Liver (tissue), 9 donors: ENCODE data around the gene RNF215. TPM values are rescaled to one million over a fixed set of nuclear protein-coding genes. Genes with fewer than 3 reads are reported as not detected.

Source experiments
- DNase-seq: peaks from one replicate; pipeline ENCODE4 v3.0.0-alpha.2; 2017; ENCODE audit warnings: low spot score
- H3K27ac ChIP-seq, 2 donors: one replicate each; pipeline ENCODE4 v1.7.0; 2013; ENCODE audit warnings: inconsistent platforms in 2 of 2, low read length in 2 of 2, control low read depth in 1 of 2, low read depth in 1 of 2, mild to moderate bottlenecking in 1 of 2
- H3K27me3 ChIP-seq, 4 donors: one replicate each; pipeline versions ENCODE4 v1.6.1 to v1.7.0; 2013; ENCODE audit warnings: low read length in 3 of 4, inconsistent platforms in 1 of 4, mild to moderate bottlenecking in 1 of 4, moderate library complexity in 1 of 4; ENCODE audit not compliant: control insufficient read depth in 4 of 4, insufficient read depth in 4 of 4
- H3K36me3 ChIP-seq, 4 donors: one replicate each; pipeline versions ENCODE4 v1.6.1 to v1.7.0; 2013; ENCODE audit warnings: low read length in 3 of 4, mild to moderate bottlenecking in 3 of 4, low read depth in 1 of 4, moderate library complexity in 1 of 4; ENCODE audit not compliant: control insufficient read depth in 4 of 4, insufficient read depth in 3 of 4
- H3K4me1 ChIP-seq, 4 donors: one replicate each; pipeline versions ENCODE4 v1.6.1 to v1.7.0; 2013; ENCODE audit warnings: low read length in 3 of 4, mild to moderate bottlenecking in 3 of 4, moderate library complexity in 1 of 4; ENCODE audit not compliant: control insufficient read depth in 4 of 4, insufficient read depth in 4 of 4
- H3K4me3 ChIP-seq, 3 donors: one replicate each; pipeline versions ENCODE4 v1.6.1 to v1.7.0; 2013; ENCODE audit warnings: low read length in 3 of 3, control low read depth in 1 of 3, low read depth in 1 of 3, mild to moderate bottlenecking in 1 of 3
- H3K9ac ChIP-seq, 2 donors: one replicate each; pipeline ENCODE4 v1.7.0; 2013; ENCODE audit warnings: low read length in 2 of 2, mild to moderate bottlenecking in 2 of 2, moderate library complexity in 2 of 2, control low read depth in 1 of 2, low read depth in 1 of 2
- H3K9me3 ChIP-seq, 4 donors: one replicate each; pipeline versions ENCODE4 v1.6.1 to v1.7.0; 2013; ENCODE audit warnings: low read length in 3 of 4; ENCODE audit not compliant: control insufficient read depth in 4 of 4
- ATF3 ChIP-seq: IDR thresholded peaks from 2 replicates; pipeline ENCODE4 v1.6.1; 2016; ENCODE audit warnings: antibody characterized with exemption
- CTCF ChIP-seq: fragments of 150-350 bp; IDR thresholded peaks from 2 replicates; pipeline ENCODE4 v1.5.1; 2017; ENCODE audit warnings: improper control_type of control experiment, low read depth, low read length; ENCODE audit not compliant: missing input control
- EGR1 ChIP-seq, 2 donors: IDR thresholded peaks; 2 replicates each; pipeline ENCODE4 v1.6.1; 2016 to 2018; ENCODE audit warnings: antibody characterized with exemption in 2 of 2, low read depth in 2 of 2
- FOXA1 ChIP-seq: IDR thresholded peaks from 2 replicates; pipeline ENCODE4 v1.6.1; 2016; ENCODE audit warnings: antibody characterized with exemption
- FOXA2 ChIP-seq: IDR thresholded peaks from 2 replicates; pipeline ENCODE4 v1.6.1; 2016; ENCODE audit warnings: antibody characterized with exemption
- GABPA ChIP-seq, 2 donors: IDR thresholded peaks in 1 of 2; conservative IDR thresholded peaks in 1 of 2; 2 replicates each; pipeline ENCODE4 v1.6.1; 2016; ENCODE audit warnings: antibody characterized with exemption in 2 of 2, mild to moderate bottlenecking in 1 of 2, moderate library complexity in 1 of 2
- HNF4A ChIP-seq, 2 donors: conservative IDR thresholded peaks; 2 replicates each; pipeline ENCODE4 v1.6.1; 2016; ENCODE audit warnings: antibody characterized with exemption in 2 of 2, mild to moderate bottlenecking in 2 of 2
- HNF4G ChIP-seq: IDR thresholded peaks from 2 replicates; pipeline ENCODE4 v1.6.1; 2016; ENCODE audit warnings: antibody characterized with exemption
- JUND ChIP-seq, 2 donors: IDR thresholded peaks; 2 replicates each; pipeline ENCODE4 v1.6.1; 2016; ENCODE audit warnings: antibody characterized with exemption in 2 of 2
- NR2F2 ChIP-seq: IDR thresholded peaks from 2 replicates; pipeline ENCODE4 v1.6.1; 2016; ENCODE audit warnings: antibody characterized with exemption
- RAD21 ChIP-seq, 2 donors: IDR thresholded peaks; 2 replicates each; pipeline ENCODE4 v1.6.1; 2016; ENCODE audit warnings: antibody characterized with exemption in 2 of 2, mild to moderate bottlenecking in 2 of 2
- RXRA ChIP-seq, 2 donors: IDR thresholded peaks; 2 replicates each; pipeline ENCODE4 v1.6.1; 2017 to 2018; ENCODE audit warnings: antibody characterized with exemption in 2 of 2, mild to moderate bottlenecking in 1 of 2
- SP1 ChIP-seq: IDR thresholded peaks from 2 replicates; pipeline ENCODE4 v1.6.1; 2018; ENCODE audit warnings: antibody characterized with exemption, mild to moderate bottlenecking
- TAF1 ChIP-seq: conservative IDR thresholded peaks from 2 replicates; pipeline ENCODE4 v1.6.1; 2016; ENCODE audit warnings: antibody characterized with exemption, mild to moderate bottlenecking
- YY1 ChIP-seq: IDR thresholded peaks from 2 replicates; pipeline ENCODE4 v1.6.1; 2016; ENCODE audit warnings: antibody characterized with exemption, mild to moderate bottlenecking
- WGBS: extraction: QIAGEN DNeasy Blood & Tissue Kit; methylation state at CpG from one replicate; pipeline ENCODE4 v1.1.7; 2013; 5-methylcytosine and 5-hydroxymethylcytosine counted together
- polyA plus RNA-seq, 2 donors: library from polyadenylated mRNA; stranded (reverse) in 1 of 2; unstranded in 1 of 2; fragments of 200-250 nt in 1 of 2; fragments of >200 nt in 1 of 2; fragmentation: Nextera tagmentation in 1 of 2; extraction: Ambion mirVana in 1 of 2; gene quantifications; one replicate each; pipeline versions ENCODE4 v1.2.1 to v1.2.3, GENCODE V29; 2013 to 2015
- total RNA-seq, 2 donors: library from RNA; depleted of rRNA; stranded (reverse); fragments of >200 nt; gene quantifications; one replicate each; pipeline ENCODE4 v1.2.3, GENCODE V29; 2014
- TF ChIP-seq, protein P1 (sequence below): IDR thresholded peaks from 2 replicates; pipeline ENCODE4 v1.6.1; 2016; ENCODE audit warnings: antibody characterized with exemption, mild to moderate bottlenecking
- TF ChIP-seq, protein P2 (sequence below): IDR thresholded peaks from 2 replicates; pipeline ENCODE4 v1.6.1; 2016; ENCODE audit warnings: antibody characterized with exemption
- TF ChIP-seq, protein P3 (sequence below): IDR thresholded peaks from 2 replicates; pipeline ENCODE4 v1.6.1; 2016; ENCODE audit warnings: antibody characterized with exemption
- donor health status: healthy.
- donor health status: healthy.
- donor health status: healthy.
- donor health status: healthy.
- donor health status: healthy.

Gene RNF215
- total and polyA plus RNA-seq, 4 donors, result 0.71 to 7.3 (median 5.8) TPM

DNA sequence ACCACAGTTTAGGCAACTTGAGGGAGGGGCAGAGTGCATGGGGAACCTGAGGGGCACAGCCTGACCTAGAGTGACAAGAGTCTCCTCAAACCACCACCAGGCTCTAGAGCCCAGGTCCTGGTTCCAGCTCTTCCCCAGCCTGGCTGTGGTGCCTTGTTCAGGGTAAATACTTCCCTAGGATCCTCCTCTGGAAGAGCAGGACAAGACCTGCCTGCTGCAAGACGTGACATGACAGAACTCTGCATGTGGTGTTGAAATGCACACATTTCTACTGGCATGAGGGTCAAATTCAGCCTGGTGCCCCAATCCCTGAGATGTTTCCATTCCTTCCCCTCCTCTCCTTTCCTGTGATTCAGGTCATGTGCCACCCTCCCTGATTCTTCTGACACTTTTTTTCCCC lies 12.9 kb upstream of the RNF215 start:
- Histone ChIP-seq H3K27ac (peak overlapping the region in 1 of 2 donors; percentile 85), H3K4me1 (peaks cover 10 to 78% (median 64%) of the 10 kb centered on the region in 4 donors), H3K9ac (no peak overlapping the region), H3K9me3 (no peaks in the 10 kb centered on the region), H3K4me3 (no peak overlapping the region), H3K36me3 (peaks cover 0 to 5% (median 1%) of the 10 kb centered on the region in 4 donors), H3K27me3 (no peaks in the 10 kb centered on the region)
- no peak for DNase-seq
- 36% methylated on average over 1 of the region's 1 CpG for WGBS
- TF ChIP-seq HNF4G (no peak), JUND (IDR thresholded peaks at IDR 0.05) (no peak), HNF4A (conservative IDR thresholded peaks at IDR 0.05) (no peak), FOXA2 (no peak), RAD21 (IDR thresholded peaks at IDR 0.05) (no peak), CTCF (no peak), GABPA (IDR thresholded peaks at IDR 0.05 in 1 of 2, conservative IDR thresholded peaks at IDR 0.05 in 1 of 2) (no peak), YY1 (no peak), FOXA1 (no peak), ATF3 (no peak), RXRA (IDR thresholded peaks at IDR 0.05) (no peak), TAF1 (no peak), NR2F2 (no peak), SP1 (no peak), EGR1 (IDR thresholded peaks at IDR 0.05; ENCODE audit: low read depth in 2 of 2) (no peak)
- TF ChIP-seq, protein P1, sequence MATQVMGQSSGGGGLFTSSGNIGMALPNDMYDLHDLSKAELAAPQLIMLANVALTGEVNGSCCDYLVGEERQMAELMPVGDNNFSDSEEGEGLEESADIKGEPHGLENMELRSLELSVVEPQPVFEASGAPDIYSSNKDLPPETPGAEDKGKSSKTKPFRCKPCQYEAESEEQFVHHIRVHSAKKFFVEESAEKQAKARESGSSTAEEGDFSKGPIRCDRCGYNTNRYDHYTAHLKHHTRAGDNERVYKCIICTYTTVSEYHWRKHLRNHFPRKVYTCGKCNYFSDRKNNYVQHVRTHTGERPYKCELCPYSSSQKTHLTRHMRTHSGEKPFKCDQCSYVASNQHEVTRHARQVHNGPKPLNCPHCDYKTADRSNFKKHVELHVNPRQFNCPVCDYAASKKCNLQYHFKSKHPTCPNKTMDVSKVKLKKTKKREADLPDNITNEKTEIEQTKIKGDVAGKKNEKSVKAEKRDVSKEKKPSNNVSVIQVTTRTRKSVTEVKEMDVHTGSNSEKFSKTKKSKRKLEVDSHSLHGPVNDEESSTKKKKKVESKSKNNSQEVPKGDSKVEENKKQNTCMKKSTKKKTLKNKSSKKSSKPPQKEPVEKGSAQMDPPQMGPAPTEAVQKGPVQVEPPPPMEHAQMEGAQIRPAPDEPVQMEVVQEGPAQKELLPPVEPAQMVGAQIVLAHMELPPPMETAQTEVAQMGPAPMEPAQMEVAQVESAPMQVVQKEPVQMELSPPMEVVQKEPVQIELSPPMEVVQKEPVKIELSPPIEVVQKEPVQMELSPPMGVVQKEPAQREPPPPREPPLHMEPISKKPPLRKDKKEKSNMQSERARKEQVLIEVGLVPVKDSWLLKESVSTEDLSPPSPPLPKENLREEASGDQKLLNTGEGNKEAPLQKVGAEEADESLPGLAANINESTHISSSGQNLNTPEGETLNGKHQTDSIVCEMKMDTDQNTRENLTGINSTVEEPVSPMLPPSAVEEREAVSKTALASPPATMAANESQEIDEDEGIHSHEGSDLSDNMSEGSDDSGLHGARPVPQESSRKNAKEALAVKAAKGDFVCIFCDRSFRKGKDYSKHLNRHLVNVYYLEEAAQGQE, result no peak
- TF ChIP-seq, protein P2, sequence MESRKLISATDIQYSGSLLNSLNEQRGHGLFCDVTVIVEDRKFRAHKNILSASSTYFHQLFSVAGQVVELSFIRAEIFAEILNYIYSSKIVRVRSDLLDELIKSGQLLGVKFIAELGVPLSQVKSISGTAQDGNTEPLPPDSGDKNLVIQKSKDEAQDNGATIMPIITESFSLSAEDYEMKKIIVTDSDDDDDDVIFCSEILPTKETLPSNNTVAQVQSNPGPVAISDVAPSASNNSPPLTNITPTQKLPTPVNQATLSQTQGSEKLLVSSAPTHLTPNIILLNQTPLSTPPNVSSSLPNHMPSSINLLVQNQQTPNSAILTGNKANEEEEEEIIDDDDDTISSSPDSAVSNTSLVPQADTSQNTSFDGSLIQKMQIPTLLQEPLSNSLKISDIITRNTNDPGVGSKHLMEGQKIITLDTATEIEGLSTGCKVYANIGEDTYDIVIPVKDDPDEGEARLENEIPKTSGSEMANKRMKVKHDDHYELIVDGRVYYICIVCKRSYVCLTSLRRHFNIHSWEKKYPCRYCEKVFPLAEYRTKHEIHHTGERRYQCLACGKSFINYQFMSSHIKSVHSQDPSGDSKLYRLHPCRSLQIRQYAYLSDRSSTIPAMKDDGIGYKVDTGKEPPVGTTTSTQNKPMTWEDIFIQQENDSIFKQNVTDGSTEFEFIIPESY, result no peak
- TF ChIP-seq, protein P3, sequence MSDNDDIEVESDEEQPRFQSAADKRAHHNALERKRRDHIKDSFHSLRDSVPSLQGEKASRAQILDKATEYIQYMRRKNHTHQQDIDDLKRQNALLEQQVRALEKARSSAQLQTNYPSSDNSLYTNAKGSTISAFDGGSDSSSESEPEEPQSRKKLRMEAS, result no peak
